Neuron (in vitro differentiated cells): ENCODE results near the gene LBHD2.

ENCODE experiments used
- H2AFZ ChIP-seq: one replicate; pipeline ENCODE4 v1.6.1; 2013; ENCODE audit warnings: low read depth, mild to moderate bottlenecking, inconsistent platforms, low read length, moderate library complexity
- H3K27me3 ChIP-seq: one replicate; pipeline ENCODE4 v1.6.1; 2013; ENCODE audit warnings: low read length; ENCODE audit not compliant: insufficient read depth
- H3K36me3 ChIP-seq: one replicate; pipeline ENCODE4 v1.6.1; 2013; ENCODE audit warnings: low read length; ENCODE audit not compliant: insufficient read depth
- H3K4me1 ChIP-seq: one replicate; pipeline ENCODE4 v1.6.1; 2013; ENCODE audit warnings: low read length; ENCODE audit not compliant: insufficient read depth
- H3K4me3 ChIP-seq: 2 replicates; pipeline ENCODE4 v1.5.1; 2013; ENCODE audit warnings: mild to moderate bottlenecking, low read length, moderate library complexity
- H3K9me3 ChIP-seq: one replicate; pipeline ENCODE4 v1.6.1; 2013; ENCODE audit warnings: low read length

LBHD2 gene

GRCh38 chr14:103099081-103099732 lies 15.2 kb downstream of the LBHD2 start:
- H3K4me3 ChIP-seq: no peak overlapping the region

GRCh38 chr14:103099733-103100280 lies 15.8 kb downstream of the LBHD2 start:
- Histone ChIP-seq H3K4me3 (no peak overlapping the region), H3K27me3 (peaks cover 42% of the 10 kb centered on the region), H3K9me3 (peaks cover 2% of the 10 kb centered on the region), H3K36me3 (no peaks in the 10 kb centered on the region), H2AFZ (no peak overlapping the region), H3K4me1 (no peaks in the 10 kb centered on the region)

More at GRCh38 chr14:103099081-103099732, 15.2 kb downstream of the LBHD2 start:
- Histone ChIP-seq H3K27me3 (peaks cover 39% of the 10 kb centered on the region), H2AFZ (no peak overlapping the region), H3K9me3 (peaks cover 2% of the 10 kb centered on the region), H3K36me3 (no peaks in the 10 kb centered on the region), H3K4me1 (peaks cover 2% of the 10 kb centered on the region)

GRCh38 chr14:103100281-103101121 lies 16.5 kb downstream of the LBHD2 start:
- Histone ChIP-seq H3K4me3 (no peak overlapping the region), H3K4me1 (no peaks in the 10 kb centered on the region), H3K27me3 (peaks cover 37% of the 10 kb centered on the region), H2AFZ (no peak overlapping the region), H3K9me3 (peaks cover 2% of the 10 kb centered on the region), H3K36me3 (no peaks in the 10 kb centered on the region)

- Histone ChIP-seq H3K4me3 (no peak overlapping the region), H3K9me3 (peaks cover 2% of the 10 kb centered on the region), H3K36me3 (no peaks in the 10 kb centered on the region), H3K27me3 (peaks cover 37% of the 10 kb centered on the region), H2AFZ (no peak overlapping the region), H3K4me1 (no peaks in the 10 kb centered on the region)
These were observed 17.4 kb downstream of the LBHD2 start for GRCh38 chr14:103101257-103101962.

GRCh38 chr14:103101963-103102688 lies 18.1 kb downstream of the LBHD2 start:
- Histone ChIP-seq H3K4me1 (no peaks in the 10 kb centered on the region), H2AFZ (no peak overlapping the region), H3K36me3 (no peaks in the 10 kb centered on the region), H3K9me3 (peaks cover 2% of the 10 kb centered on the region), H3K4me3 (no peak overlapping the region), H3K27me3 (peaks cover 33% of the 10 kb centered on the region)

- Histone ChIP-seq H3K4me3 (no peak overlapping the region), H3K9me3 (peaks cover 2% of the 10 kb centered on the region), H3K36me3 (no peaks in the 10 kb centered on the region), H3K27me3 (peaks cover 26% of the 10 kb centered on the region), H3K4me1 (no peaks in the 10 kb centered on the region), H2AFZ (no peak overlapping the region)
These were observed 18.8 kb downstream of the LBHD2 start for GRCh38 chr14:103102689-103103260.

GRCh38 chr14:103103461-103104388 lies 19.7 kb downstream of the LBHD2 start:
- Histone ChIP-seq H3K27me3 (peaks cover 23% of the 10 kb centered on the region), H3K9me3 (peaks cover 2% of the 10 kb centered on the region), H3K4me3 (no peak overlapping the region), H3K36me3 (no peaks in the 10 kb centered on the region), H3K4me1 (no peaks in the 10 kb centered on the region), H2AFZ (no peak overlapping the region)

GRCh38 chr14:103104389-103104653 lies 20.3 kb downstream of the LBHD2 start:
- peaks cover 23% of the 10 kb centered on the region for H3K27me3 ChIP-seq
- no peaks in the 10 kb centered on the region for H3K4me1 ChIP-seq
- no peak overlapping the region for H3K4me3 ChIP-seq

GRCh38 chr14:103104654-103105452 lies 20.8 kb downstream of the LBHD2 start:
- H3K27me3 ChIP-seq: peaks cover 20% of the 10 kb centered on the region
- no peak overlapping the region for H2AFZ ChIP-seq
- peaks cover 3% of the 10 kb centered on the region for H3K4me1 ChIP-seq
- H3K9me3 ChIP-seq: peaks cover 2% of the 10 kb centered on the region
- no peaks in the 10 kb centered on the region for H3K36me3 ChIP-seq
- no peak overlapping the region for H3K4me3 ChIP-seq

More at GRCh38 chr14:103104389-103104653, 20.3 kb downstream of the LBHD2 start:
- Histone ChIP-seq H3K36me3 (no peaks in the 10 kb centered on the region), H2AFZ (no peak overlapping the region), H3K9me3 (peaks cover 2% of the 10 kb centered on the region)

- Histone ChIP-seq H2AFZ (no peak overlapping the region), H3K4me1 (peaks cover 11% of the 10 kb centered on the region), H3K27me3 (peaks cover 15% of the 10 kb centered on the region), H3K4me3 (no peak overlapping the region), H3K36me3 (no peaks in the 10 kb centered on the region), H3K9me3 (peaks cover 2% of the 10 kb centered on the region)
These were observed 21.7 kb downstream of the LBHD2 start for GRCh38 chr14:103105580-103106150.

- H3K4me1 ChIP-seq: peaks cover 12% of the 10 kb centered on the region
- no peaks in the 10 kb centered on the region for H3K36me3 ChIP-seq
- H3K27me3 ChIP-seq: peaks cover 15% of the 10 kb centered on the region
- peaks cover 2% of the 10 kb centered on the region for H3K9me3 ChIP-seq
- no peak overlapping the region for H2AFZ ChIP-seq
- H3K4me3 ChIP-seq: no peak overlapping the region
These were observed 23.4 kb downstream of the LBHD2 start for GRCh38 chr14:103107455-103107854.
